H1 (cell line): ENCODE results near the gene PTCHD4. TPM values are rescaled to one million over a fixed set of nuclear protein-coding genes. Genes with fewer than 3 reads are reported as not detected.

Source experiments
- CTCF ChIA-PET: fragments of 300-600 bp; sonication (Branson Sonifier 250); formaldehyde crosslinking; loops from one replicate; lab custom pipeline; 2021; ENCODE audit not compliant: partially characterized antibody; lab: Charles Lee
- POLR2A ChIA-PET: fragments of 300-600 bp; sonication (Branson Sonifier 250); formaldehyde crosslinking; loops from one replicate; lab custom pipeline; 2021; ENCODE audit warnings: inconsistent platforms; ENCODE audit not compliant: partially characterized antibody; lab: Charles Lee
- DNase-seq, 2 experiments: peaks; one replicate each; pipeline versions ENCODE4 v3.0.0 to v3.0.0-alpha.2; 2010 to 2022; ENCODE audit warnings: low spot score in 2 of 2, low read depth in 1 of 2, mixed read lengths in 1 of 2
- FAIRE-seq: peaks from 2 replicates; lab custom pipeline; 2011; peaks lifted over from hg19 to GRCh38; lab: Jason Lieb, UNC
- H2AFZ ChIP-seq: 2 replicates; pipeline ENCODE4 v1.8.1; 2012; ENCODE audit warnings: low read length, inconsistent platforms
- H2AK5ac ChIP-seq: 2 replicates; pipeline ENCODE4 v1.6.1; 2013; ENCODE audit warnings: low read depth, low read length
- H2BK120ac ChIP-seq: replicated peaks from 2 replicates; pipeline ENCODE3; 2013; ENCODE audit warnings: low read depth, low read length, inconsistent platforms
- H2BK12ac ChIP-seq: 2 replicates; pipeline ENCODE4 v1.6.1; 2013; ENCODE audit warnings: low read depth, low read length
- H2BK15ac ChIP-seq: 2 replicates; pipeline ENCODE4 v1.6.1; 2013; ENCODE audit warnings: low read length
- H2BK20ac ChIP-seq: 2 replicates; pipeline ENCODE4 v1.6.1; 2013; ENCODE audit warnings: low read length
- H2BK5ac ChIP-seq: 2 replicates; pipeline ENCODE4 v1.6.1; 2013; ENCODE audit warnings: low read depth, low read length
- H3K14ac ChIP-seq: 2 replicates; pipeline ENCODE4 v1.6.1; 2013; ENCODE audit warnings: inconsistent platforms; ENCODE audit not compliant: insufficient read length
- H3K18ac ChIP-seq: 2 replicates; pipeline ENCODE4 v1.6.1; 2013; ENCODE audit warnings: low read length; ENCODE audit errors: extremely low read depth
- H3K23ac ChIP-seq: 2 replicates; pipeline ENCODE4 v1.6.1; 2013; ENCODE audit warnings: inconsistent platforms; ENCODE audit not compliant: insufficient read length
- H3K23me2 ChIP-seq: 2 replicates; pipeline ENCODE4 v1.6.1; 2013; ENCODE audit warnings: low read depth, low read length
- H3K27ac ChIP-seq: 2 replicates; pipeline ENCODE4 v1.6.1; 2011; ENCODE audit warnings: low read depth, low read length, inconsistent platforms
- H3K27me3 ChIP-seq, 4 experiments: replicated peaks in 1 of 4; 1 replicate in 1 of 4; 2 replicates in 3 of 4; pipeline versions ENCODE4 v1.6.1 to v1.8.1; 2011 to 2013; ENCODE audit warnings: low read length in 3 of 4, mild to moderate bottlenecking in 3 of 4, inconsistent platforms in 2 of 4, mixed read lengths in 2 of 4, moderate library complexity in 1 of 4; ENCODE audit not compliant: control insufficient read depth in 3 of 4, insufficient read depth in 3 of 4; ENCODE audit errors: extremely low read depth in 1 of 4
- H3K36me3 ChIP-seq, 4 experiments: 2 replicates each; pipeline versions ENCODE4 v1.6.1 to v1.8.1; 2011 to 2013; ENCODE audit warnings: mild to moderate bottlenecking in 4 of 4, low read length in 3 of 4, moderate library complexity in 2 of 4, control low read depth in 1 of 4, inconsistent platforms in 1 of 4; ENCODE audit not compliant: insufficient read depth in 4 of 4, control insufficient read depth in 2 of 4
- H3K4ac ChIP-seq: replicated peaks from 2 replicates; pipeline ENCODE3; 2013; ENCODE audit warnings: low read length, low read depth, mixed read lengths, inconsistent platforms; ENCODE audit not compliant: insufficient read length
- H3K4me1 ChIP-seq, 4 experiments: replicated peaks in 1 of 4; 1 replicate in 1 of 4; 2 replicates in 3 of 4; pipeline versions ENCODE4 v1.6.1 to v1.8.1; 2011 to 2013; ENCODE audit warnings: low read length in 3 of 4, inconsistent platforms in 2 of 4, mixed read lengths in 1 of 4; ENCODE audit not compliant: insufficient read depth in 4 of 4, control insufficient read depth in 3 of 4
- H3K4me2 ChIP-seq, 2 experiments: 2 replicates each; pipeline versions ENCODE4 v1.6.1 to v1.8.1; 2011 to 2013; ENCODE audit warnings: low read depth in 2 of 2, low read length in 2 of 2, control low read depth in 1 of 2, inconsistent platforms in 1 of 2, mild to moderate bottlenecking in 1 of 2; ENCODE audit not compliant: insufficient read depth in 1 of 2
- H3K4me3 ChIP-seq, 4 experiments: fragments of 200-600, 300-600 bp in 1 of 4; sonication (generic), shearing (Covaris generic), sonication (Bioruptor Twin) in 1 of 4; 2 replicates each; pipeline versions ENCODE4 v1.5.1 to v1.8.1; 2011 to 2016; ENCODE audit warnings: low read length in 4 of 4, low read depth in 3 of 4, control low read depth in 2 of 4, inconsistent platforms in 2 of 4, mild to moderate bottlenecking in 2 of 4, mixed read lengths in 1 of 4, moderate library complexity in 1 of 4; ENCODE audit not compliant: insufficient read depth in 2 of 4; ENCODE audit errors: extremely low read depth in 1 of 4
- H3K56ac ChIP-seq: replicated peaks from 2 replicates; pipeline ENCODE3; 2013; ENCODE audit warnings: low read depth, mild to moderate bottlenecking, mixed read lengths, low read length, inconsistent platforms; ENCODE audit not compliant: insufficient read length
- H3K79me1 ChIP-seq: 2 replicates; pipeline ENCODE4 v1.6.1; 2013; ENCODE audit warnings: low read depth, low read length, control low read depth
- H3K79me2 ChIP-seq, 2 experiments: 2 replicates each; pipeline versions ENCODE4 v1.6.1 to v1.8.1; 2012 to 2013; ENCODE audit warnings: low read length in 2 of 2, mild to moderate bottlenecking in 2 of 2, inconsistent platforms in 1 of 2; ENCODE audit not compliant: insufficient read depth in 2 of 2, control insufficient read depth in 1 of 2
- H3K9ac ChIP-seq, 4 experiments: replicated peaks in 1 of 4; 1 replicate in 1 of 4; 2 replicates in 3 of 4; pipeline versions ENCODE4 v1.6.1 to v1.8.1; 2011 to 2013; ENCODE audit warnings: low read depth in 3 of 4, low read length in 3 of 4, control low read depth in 2 of 4, mild to moderate bottlenecking in 2 of 4, moderate library complexity in 2 of 4, inconsistent platforms in 1 of 4; ENCODE audit errors: extremely low read depth in 1 of 4
- H3K9me3 ChIP-seq, 2 experiments: 2 replicates each; pipeline versions ENCODE4 v1.6.1 to v1.8.1; 2012 to 2013; ENCODE audit warnings: mild to moderate bottlenecking in 2 of 2, moderate library complexity in 2 of 2, control low read depth in 1 of 2, inconsistent platforms in 1 of 2, low read depth in 1 of 2, low read length in 1 of 2, mixed read lengths in 1 of 2; ENCODE audit not compliant: insufficient read depth in 2 of 2
- H4K20me1 ChIP-seq, 2 experiments: replicated peaks in 1 of 2; 2 replicates each; pipeline versions ENCODE3 to v1.8.1; 2011 to 2013; ENCODE audit warnings: inconsistent platforms in 2 of 2, low read length in 2 of 2, mild to moderate bottlenecking in 1 of 2; ENCODE audit not compliant: insufficient read depth in 2 of 2, control insufficient read depth in 1 of 2
- H4K5ac ChIP-seq: 2 replicates; pipeline ENCODE4 v1.6.1; 2013; ENCODE audit warnings: low read length, low read depth, mixed read lengths, inconsistent platforms; ENCODE audit not compliant: insufficient read length
- H4K8ac ChIP-seq: 2 replicates; pipeline ENCODE4 v1.8.0; 2013; ENCODE audit warnings: mild to moderate bottlenecking, moderate library complexity, low read length, inconsistent platforms; ENCODE audit not compliant: insufficient read depth; ENCODE audit errors: extremely low read depth
- H4K91ac ChIP-seq: replicated peaks from 2 replicates; pipeline ENCODE3; 2013; ENCODE audit warnings: low read length, mixed read lengths, inconsistent platforms; ENCODE audit not compliant: insufficient read length
- CEBPB ChIP-seq: IDR thresholded peaks from 2 replicates; pipeline ENCODE4 v1.6.1; 2012; ENCODE audit warnings: low read depth, low read length
- WGBS, 2 experiments: shearing (Covaris generic) in 1 of 2; methylation state at CpG; one replicate each; pipeline versions ENCODE4 v1.1.6 to v1.1.7; 2013 to 2015; ENCODE audit warnings: low lambda C conversion rate in 2 of 2, mixed read lengths in 2 of 2, inconsistent platforms in 1 of 2, low coverage in 1 of 2, missing lambda C conversion rate in 1 of 2; ENCODE audit not compliant: insufficient replicate concordance in 2 of 2, insufficient coverage in 1 of 2, insufficient read length in 1 of 2; ENCODE audit errors: extremely low coverage in 1 of 2, missing lambda C conversion rate in 1 of 2; 5-methylcytosine and 5-hydroxymethylcytosine counted together
- polyA plus RNA-seq, 7 experiments: library from polyadenylated mRNA; depleted of rRNA in 3 of 7; stranded (reverse) in 5 of 7; unstranded in 2 of 7; fragments of >200 nt in 5 of 7; fragments of 200-250 nt in 2 of 7; gene quantifications; 1 replicate in 5 of 7; 2 replicates in 1 of 7; 4 replicates in 1 of 7; pipeline versions ENCODE4 v1.2.1 to v1.2.3, GENCODE V29; 2011 to 2013; ENCODE audit warnings: missing spikeins in 2 of 7, mixed read lengths in 2 of 7
- total RNA-seq: library from RNA; stranded (reverse); fragmentation: NEBNext Ultra II Directional; extraction: Animal tissue kit (Norgen Biotek cat#: 25700); gene quantifications from 2 replicates; pipeline ENCODE4 v1.2.1, GENCODE V29; 2021

PTCHD4 gene
- total and polyA plus RNA-seq, 2 of the 8 experiments (the other 6 are each of a cell fraction or from before 2014, with no cell fraction given) = 0.17 to 0.37 TPM

- FAIRE-seq = no peak
- CTCF ChIA-PET = no interaction called here
- TF ChIP-seq CEBPB = no peak
Observed at GRCh38 chr6:48136856-48137255, 25.9 kb upstream of the PTCHD4 start.

More at GRCh38 chr6:48136856-48137255, 25.9 kb upstream of the PTCHD4 start:
- H3K36me3 ChIP-seq = no peaks in the 10 kb centered on the region
- no peaks in the 10 kb centered on the region for H3K27me3 ChIP-seq
- H3K56ac ChIP-seq = no peak overlapping the region
- H3K4me1 ChIP-seq = no peaks in the 10 kb centered on the region
- no peaks in the 10 kb centered on the region for H3K79me1 ChIP-seq
- H2BK12ac ChIP-seq = no peak overlapping the region
- H3K4me2 ChIP-seq = no peak overlapping the region
- H4K5ac ChIP-seq = no peak overlapping the region
- H4K8ac ChIP-seq = no peak overlapping the region
- H3K9ac ChIP-seq = no peak overlapping the region
- no peaks in the 10 kb centered on the region for H3K23me2 ChIP-seq
- no peak overlapping the region for H3K18ac ChIP-seq
- H2BK120ac ChIP-seq = no peak overlapping the region
- H3K4ac ChIP-seq = no peak overlapping the region
- H2BK15ac ChIP-seq = no peak overlapping the region
- no peak overlapping the region for H2BK20ac ChIP-seq
- H3K23ac ChIP-seq = no peak overlapping the region
- no peak overlapping the region for H4K91ac ChIP-seq
- H2AFZ ChIP-seq = peak overlapping the region; percentile 50; the same call in 1 of the 2 replicates
- POLR2A ChIA-PET = no interaction called here
- H3K27ac ChIP-seq = no peak overlapping the region
- no peaks in the 10 kb centered on the region for H3K79me2 ChIP-seq
- H3K9me3 ChIP-seq = no peaks in the 10 kb centered on the region
- H3K4me3 ChIP-seq = no peak overlapping the region
- WGBS, 2 experiments = 79% methylated on average over 2 of the region's 2 CpGs; no CpG with 5 or more reads in 1 of the 2 experiments
- H4K20me1 ChIP-seq = no peaks in the 10 kb centered on the region
- no peak overlapping the region for H2BK5ac ChIP-seq
- H3K14ac ChIP-seq = no peak overlapping the region
- no peak for DNase-seq
- no peak overlapping the region for H2AK5ac ChIP-seq
